MG63 (cell line): ENCODE measurements around the gene SLC2A4RG. TPM values are rescaled to one million over a fixed set of nuclear protein-coding genes. Genes with fewer than 3 reads are reported as not detected.

Experiments
- DNase-seq: peaks from one replicate; pipeline ENCODE4 v3.0.0-alpha.2; 2020
- H3K27me3 ChIP-seq: fragments of 250-450 bp; sonication (Bioruptor Pico); 2 replicates; pipeline ENCODE4 v1.5.1; 2020; ENCODE audit warnings: mild to moderate bottlenecking, moderate library complexity
- H3K36me3 ChIP-seq: fragments of 250-450 bp; sonication (Bioruptor Pico); 2 replicates; pipeline ENCODE4 v1.5.1; 2020; ENCODE audit warnings: mild to moderate bottlenecking, moderate library complexity
- H3K4me3 ChIP-seq: fragments of 250-450 bp; sonication (Bioruptor Pico); 2 replicates; pipeline ENCODE4 v1.5.1; 2020; ENCODE audit warnings: mild to moderate bottlenecking, moderate library complexity
- H3K9me3 ChIP-seq: fragments of 250-450 bp; sonication (Bioruptor Pico); 2 replicates; pipeline ENCODE4 v1.5.1; 2020; ENCODE audit warnings: mild to moderate bottlenecking, moderate library complexity
- total RNA-seq: library from RNA; depleted of rRNA; stranded (reverse); fragments of >200 nt; shearing (Covaris generic); gene quantifications from 2 replicates; pipeline ENCODE4 v1.2.3, GENCODE V29; 2014; ENCODE audit warnings: low replicate concordance

SLC2A4RG gene
- total RNA-seq, 1 experiment from 2014 or later, result 123 TPM

GRCh38 chr20:63753381-63753780 is 13.8 kb downstream of the SLC2A4RG start:
- Histone ChIP-seq H3K27me3 (no peaks in the 10 kb centered on the region), H3K9me3 (no peaks in the 10 kb centered on the region), H3K4me3 (no peak overlapping the region), H3K36me3 (no peaks in the 10 kb centered on the region; the same call in 1 of the 2 replicates)
- DNase-seq, result no peak

DNA sequence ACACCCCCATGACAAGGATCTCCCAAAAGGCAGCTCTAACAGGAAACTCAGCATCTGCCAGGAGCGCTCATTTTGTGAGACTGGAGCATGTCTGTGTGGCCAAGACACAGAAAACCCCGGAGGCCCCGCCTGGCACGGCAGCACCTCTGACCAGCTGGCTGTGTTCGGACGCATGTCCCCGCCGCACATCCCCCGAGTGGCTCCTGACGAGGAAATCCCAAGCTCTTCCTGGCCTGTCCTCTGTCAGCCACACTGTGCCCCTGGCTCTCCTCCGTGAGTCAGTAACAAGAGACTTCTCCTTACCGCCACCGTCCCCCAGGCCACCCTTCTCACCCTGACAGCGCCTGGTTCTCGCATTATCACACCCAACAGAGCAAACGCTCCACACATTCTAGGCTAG is 14.4 kb downstream of the SLC2A4RG start:
- no peaks in the 10 kb centered on the region for H3K36me3 ChIP-seq
- DNase-seq, result no peak

DNA sequence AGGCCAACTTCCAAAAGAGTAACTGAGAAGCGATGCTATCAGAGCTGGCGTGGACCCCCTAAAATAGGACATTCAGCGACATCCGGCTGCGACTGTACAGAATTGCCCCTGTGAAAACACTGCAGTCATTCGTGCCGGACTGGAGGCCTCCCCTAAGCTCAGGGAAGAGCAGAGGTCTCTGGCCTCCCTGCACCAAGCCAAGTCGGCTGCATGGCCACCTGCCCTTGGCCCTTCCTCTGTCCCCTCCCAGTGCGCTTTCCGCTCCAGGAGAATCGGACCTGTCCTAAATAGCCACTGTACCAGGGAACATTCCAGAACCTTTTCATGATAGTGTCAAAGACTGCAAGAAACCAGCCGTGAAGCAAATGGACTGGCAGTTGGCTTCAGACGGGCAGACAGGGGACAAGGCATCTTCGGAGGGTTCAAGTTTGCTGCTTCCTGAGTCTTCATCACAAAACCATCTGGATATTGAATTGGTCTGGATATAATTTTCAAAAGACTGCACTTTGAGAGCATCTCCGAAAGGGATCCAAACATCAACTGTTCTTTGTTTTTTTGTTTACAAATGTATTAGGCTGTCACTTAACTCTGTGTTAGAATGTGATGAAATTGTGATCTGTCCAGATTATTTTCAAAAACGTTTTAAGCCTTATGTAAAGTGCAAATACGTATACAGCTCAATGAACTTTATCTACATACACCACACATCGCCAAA is 16.5 kb downstream of the SLC2A4RG start:
- no peak overlapping the region for H3K4me3 ChIP-seq
- no peaks in the 10 kb centered on the region for H3K36me3 ChIP-seq
- no peaks in the 10 kb centered on the region for H3K9me3 ChIP-seq
- DNase-seq, result no peak
- H3K27me3 ChIP-seq, result no peaks in the 10 kb centered on the region

More for the DNA sequence above, 14.4 kb downstream of the SLC2A4RG start:
- H3K9me3 ChIP-seq, result no peaks in the 10 kb centered on the region
- H3K27me3 ChIP-seq, result no peaks in the 10 kb centered on the region
- no peak overlapping the region for H3K4me3 ChIP-seq

- no peaks in the 10 kb centered on the region for H3K36me3 ChIP-seq
- no peaks in the 10 kb centered on the region for H3K9me3 ChIP-seq
- no peaks in the 10 kb centered on the region for H3K27me3 ChIP-seq
- DNase-seq, result no peak
- H3K4me3 ChIP-seq, result no peak overlapping the region
Observed at GRCh38 chr20:63756648-63756991, 17.0 kb downstream of the SLC2A4RG start.

GRCh38 chr20:63758152-63758551 is 18.6 kb downstream of the SLC2A4RG start:
- Histone ChIP-seq H3K27me3 (no peaks in the 10 kb centered on the region), H3K9me3 (no peaks in the 10 kb centered on the region), H3K4me3 (no peak overlapping the region), H3K36me3 (no peaks in the 10 kb centered on the region)
- no peak for DNase-seq

GRCh38 chr20:63759377-63759901 is 19.9 kb downstream of the SLC2A4RG start:
- no peak for DNase-seq
- no peaks in the 10 kb centered on the region for H3K27me3 ChIP-seq
- H3K9me3 ChIP-seq, result no peaks in the 10 kb centered on the region
- H3K36me3 ChIP-seq, result no peaks in the 10 kb centered on the region
- no peak overlapping the region for H3K4me3 ChIP-seq

DNA sequence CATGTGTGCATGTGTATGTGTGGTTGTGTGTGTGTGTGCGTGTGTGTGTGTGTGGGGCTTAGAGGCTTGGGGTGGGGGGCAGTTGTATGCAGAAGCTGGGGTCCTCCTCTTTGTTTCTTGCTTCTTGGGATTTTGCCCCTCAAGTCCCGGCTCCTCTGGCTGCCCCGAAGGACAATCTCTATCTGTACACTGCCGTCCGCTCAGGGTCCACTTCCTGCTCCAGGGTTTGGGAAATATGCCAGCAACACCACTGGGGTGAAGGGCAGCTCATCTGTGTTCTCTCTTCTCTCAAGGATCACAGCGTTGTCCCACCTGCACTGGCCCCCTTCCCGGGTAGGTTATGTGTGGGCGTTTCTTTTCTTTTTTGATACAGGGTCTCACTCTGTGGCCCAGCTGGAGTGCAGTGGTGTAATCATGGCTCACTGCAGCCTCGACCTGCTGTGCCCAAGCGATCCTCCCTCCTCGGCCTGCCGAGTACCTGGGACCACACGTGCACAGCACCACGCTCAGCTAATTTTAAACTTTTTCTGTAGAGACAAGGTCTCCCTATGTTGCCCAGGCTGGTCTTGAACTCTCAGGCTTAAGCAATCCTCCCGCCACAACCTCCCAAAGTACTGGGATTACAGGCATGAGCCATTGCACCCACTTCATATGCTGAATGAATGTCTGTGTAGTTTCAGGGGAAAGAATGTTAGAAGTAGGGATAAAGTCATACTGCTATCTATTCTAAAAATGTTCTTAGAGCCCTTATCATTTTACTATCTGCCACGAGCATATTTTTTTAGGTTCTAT is 25.7 kb downstream of the SLC2A4RG start:
- Histone ChIP-seq H3K4me3 (no peak overlapping the region), H3K27me3 (no peaks in the 10 kb centered on the region), H3K9me3 (no peaks in the 10 kb centered on the region), H3K36me3 (0 out of 2 replicates have a peak, but pooled peaks cover 5% of the 10 kb centered on the region)
- no peak for DNase-seq

- no peaks in the 10 kb centered on the region for H3K9me3 ChIP-seq
Observed at GRCh38 chr20:63765902-63766301, 26.3 kb downstream of the SLC2A4RG start.

GRCh38 chr20:63766695-63767426 is 27.3 kb downstream of the SLC2A4RG start:
- Histone ChIP-seq H3K36me3 (0 out of 2 replicates have a peak, but pooled peaks cover 5% of the 10 kb centered on the region), H3K9me3 (no peaks in the 10 kb centered on the region), H3K27me3 (no peaks in the 10 kb centered on the region), H3K4me3 (no peak overlapping the region)
- DNase-seq, result no peak

More at GRCh38 chr20:63765902-63766301, 26.3 kb downstream of the SLC2A4RG start:
- no peaks in the 10 kb centered on the region for H3K27me3 ChIP-seq
- no peak for DNase-seq
- 0 out of 2 replicates have a peak, but pooled peaks cover 5% of the 10 kb centered on the region for H3K36me3 ChIP-seq
- no peak overlapping the region for H3K4me3 ChIP-seq

- H3K9me3 ChIP-seq, result no peaks in the 10 kb centered on the region
- H3K36me3 ChIP-seq, result 0 out of 2 replicates have a peak, but pooled peaks cover 5% of the 10 kb centered on the region
- DNase-seq, result no peak
- no peaks in the 10 kb centered on the region for H3K27me3 ChIP-seq
- no peak overlapping the region for H3K4me3 ChIP-seq
Observed at GRCh38 chr20:63767456-63767855, 27.9 kb downstream of the SLC2A4RG start.

DNA sequence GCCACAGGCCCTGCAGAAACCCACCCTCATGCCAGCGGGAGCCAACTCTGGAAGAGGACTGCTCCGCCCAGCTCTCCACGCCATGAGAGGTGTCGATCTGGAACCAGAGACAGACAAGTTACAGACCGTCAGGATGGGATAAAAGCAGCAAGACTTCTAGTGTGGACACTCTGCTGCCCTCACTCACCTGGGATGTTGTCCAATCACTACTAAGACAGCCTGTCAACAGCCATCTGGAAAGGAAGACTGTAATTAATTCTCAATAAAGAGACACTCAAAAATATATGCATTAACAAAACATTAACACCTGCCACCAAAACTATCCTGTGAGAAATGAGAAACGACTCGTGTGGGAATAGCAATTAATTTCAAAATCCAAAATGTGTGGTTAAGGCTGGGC is 28.3 kb downstream of the SLC2A4RG start:
- Histone ChIP-seq H3K4me3 (no peak overlapping the region), H3K36me3 (0 out of 2 replicates have a peak, but pooled peaks cover 5% of the 10 kb centered on the region), H3K9me3 (no peaks in the 10 kb centered on the region), H3K27me3 (no peaks in the 10 kb centered on the region)
- DNase-seq, result no peak

DNA sequence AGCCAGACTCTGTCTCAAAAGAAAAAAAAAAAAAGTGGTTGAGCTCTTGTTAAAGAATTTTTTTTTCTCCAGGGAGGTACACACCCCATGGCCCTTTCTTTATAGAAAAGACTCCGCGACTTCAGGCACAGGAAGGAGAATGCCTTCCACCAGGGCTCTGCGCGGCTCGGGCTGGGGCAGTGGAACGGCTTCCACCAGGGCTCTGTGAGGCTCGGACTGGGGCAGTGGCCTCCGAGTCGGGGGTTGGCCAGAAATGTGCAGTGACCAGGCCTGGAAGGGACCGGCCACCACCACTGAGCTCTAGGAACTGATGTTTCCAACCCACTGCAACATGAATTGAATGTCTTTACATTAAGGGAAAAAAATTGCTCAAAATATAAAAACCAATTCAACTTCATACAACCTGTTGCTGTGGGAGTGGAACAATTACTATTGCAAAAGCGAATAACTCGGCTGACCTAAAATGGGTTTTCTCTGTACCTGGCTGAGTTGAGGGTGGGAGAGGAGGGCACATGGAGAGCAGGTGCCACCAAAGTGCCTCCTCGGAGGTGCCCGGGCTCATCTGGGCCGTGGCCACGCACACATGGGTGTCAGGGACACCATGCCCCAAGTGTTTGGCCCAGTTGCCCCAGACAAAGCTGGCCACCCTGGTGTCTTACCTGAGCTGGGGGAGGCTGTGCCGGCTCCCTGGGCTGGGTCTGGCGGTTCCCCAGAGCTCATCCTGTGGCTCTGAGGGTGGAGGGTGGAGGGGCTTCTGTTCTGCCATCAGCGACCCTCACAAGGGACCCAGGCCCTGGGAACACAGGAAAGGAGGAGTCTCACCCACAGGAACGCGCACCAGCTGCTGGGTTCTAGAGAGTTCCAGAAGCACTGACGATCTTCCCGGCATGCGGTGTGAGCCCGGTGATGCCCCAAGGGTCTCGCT is 29.3 kb downstream of the SLC2A4RG start:
- Histone ChIP-seq H3K27me3 (no peaks in the 10 kb centered on the region), H3K4me3 (no peak overlapping the region)

DNA sequence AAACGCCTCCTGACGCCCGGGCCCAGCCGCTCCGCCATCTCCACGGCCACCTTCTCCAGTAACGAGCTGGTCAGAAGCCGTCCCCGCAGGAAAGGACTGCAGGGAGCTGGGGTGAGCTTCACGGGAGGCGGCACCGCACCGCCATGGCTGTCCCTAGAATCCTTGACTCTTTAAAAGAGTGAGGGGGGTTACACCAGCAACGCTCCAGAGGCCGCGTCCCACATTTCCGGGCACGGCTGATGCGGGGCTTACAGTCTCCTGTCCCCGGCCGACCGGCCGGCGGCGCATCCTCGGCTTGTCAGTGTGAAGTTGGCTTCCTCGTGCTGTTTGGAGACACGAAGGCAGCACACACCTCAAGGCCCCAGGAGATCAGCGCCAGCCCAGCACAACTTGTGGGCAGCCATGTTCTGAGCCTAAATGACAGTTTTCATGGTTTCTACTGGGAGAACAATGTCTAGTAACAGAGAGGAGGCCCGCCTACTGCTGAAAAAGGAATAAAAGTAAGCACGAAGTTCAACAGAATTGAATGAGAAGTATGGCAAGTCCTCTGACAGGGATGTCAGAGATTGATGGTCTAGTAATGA is 30.4 kb downstream of the SLC2A4RG start:
- Histone ChIP-seq H3K9me3 (no peaks in the 10 kb centered on the region), H3K27me3 (no peaks in the 10 kb centered on the region), H3K36me3 (0 out of 2 replicates have a peak, but pooled peaks cover 5% of the 10 kb centered on the region), H3K4me3 (no peak overlapping the region)
- no peak for DNase-seq

More for the DNA sequence above, 29.3 kb downstream of the SLC2A4RG start:
- Histone ChIP-seq H3K36me3 (0 out of 2 replicates have a peak, but pooled peaks cover 5% of the 10 kb centered on the region), H3K9me3 (no peaks in the 10 kb centered on the region)
- no peak for DNase-seq

- Histone ChIP-seq H3K36me3 (0 out of 2 replicates have a peak, but pooled peaks cover 5% of the 10 kb centered on the region), H3K27me3 (no peaks in the 10 kb centered on the region), H3K9me3 (no peaks in the 10 kb centered on the region), H3K4me3 (no peak overlapping the region)
- no peak for DNase-seq
Observed at GRCh38 chr20:63771046-63771707, 31.6 kb downstream of the SLC2A4RG start.
